ENCODE measurements around the gene HLA-DRB1.

HLA-DRB1 gene

GRCh38 chr6:32576250-32576649 lies 13.4 kb downstream of the HLA-DRB1 start:
- H3K4me3 ChIP-seq (ENCODE audit: low read depth, low read length): no peak overlapping the region
- TF ChIP-seq CTCF (IDR thresholded peaks at IDR 0.05; ENCODE audit: low read depth, low read length): no peak

- TF ChIP-seq CTCF (IDR thresholded peaks at IDR 0.05; ENCODE audit: low read depth, low read length): no peak
- no peak overlapping the region for H3K4me3 ChIP-seq (ENCODE audit: low read depth, low read length)
Observed at GRCh38 chr6:32570363-32570905, 19.2 kb downstream of the HLA-DRB1 start.

- no peak for TF ChIP-seq CTCF (IDR thresholded peaks at IDR 0.05; ENCODE audit: low read depth, low read length)
- H3K4me3 ChIP-seq (ENCODE audit: low read depth, low read length): no peak overlapping the region
Observed at GRCh38 chr6:32568561-32568960, 21.1 kb downstream of the HLA-DRB1 start.

GRCh38 chr6:32566957-32567356 lies 22.7 kb downstream of the HLA-DRB1 start:
- no peak overlapping the region for H3K4me3 ChIP-seq (ENCODE audit: low read depth, low read length)
- no peak for TF ChIP-seq CTCF (IDR thresholded peaks at IDR 0.05; ENCODE audit: low read depth, low read length)

- no peak for TF ChIP-seq CTCF (IDR thresholded peaks at IDR 0.05; ENCODE audit: low read depth, low read length)
- H3K4me3 ChIP-seq (ENCODE audit: low read depth, low read length): no peak overlapping the region
Observed at GRCh38 chr6:32565511-32565910, 24.1 kb downstream of the HLA-DRB1 start.

GRCh38 chr6:32562940-32563339 lies 26.7 kb downstream of the HLA-DRB1 start:
- TF ChIP-seq CTCF (IDR thresholded peaks at IDR 0.05; ENCODE audit: low read depth, low read length): no peak

GRCh38 chr6:32559747-32560146 lies 29.9 kb downstream of the HLA-DRB1 start:
- TF ChIP-seq CTCF (IDR thresholded peaks at IDR 0.05; ENCODE audit: low read depth, low read length): no peak
- H3K4me3 ChIP-seq (ENCODE audit: low read depth, low read length): no peak overlapping the region

More at GRCh38 chr6:32562940-32563339, 26.7 kb downstream of the HLA-DRB1 start:
- no peak overlapping the region for H3K4me3 ChIP-seq (ENCODE audit: low read depth, low read length)

Measured in WI38 (cell line).